Thoracic aorta (tissue), 2 donors: ENCODE measurements around the gene FARS2. TPM values are rescaled to one million over a fixed set of nuclear protein-coding genes. Genes with fewer than 3 reads are reported as not detected.

Source experiments
- ATAC-seq: fragments of 150-250 bp; one replicate; pipeline ENCODE4 v1.8.0; 2017; ENCODE audit warnings: low read depth; ENCODE audit not compliant: insufficient number of reproducible peaks, low FRiP score
- DNase-seq: peaks from one replicate; pipeline ENCODE4 v3.0.0-alpha.2; 2020; ENCODE audit warnings: low spot score
- H3K27ac ChIP-seq, 2 donors: fragments of 200-600 bp; sonication (generic); 1 replicate in 1 of 2; 2 replicates in 1 of 2; pipeline ENCODE4 v1.5.1; 2016; ENCODE audit warnings: mild to moderate bottlenecking in 2 of 2, moderate library complexity in 2 of 2
- H3K27me3 ChIP-seq: fragments of 200-600 bp; sonication (generic); replicated peaks from 2 replicates; pipeline ENCODE4 v1.6.0; 2016; ENCODE audit warnings: mild to moderate bottlenecking; ENCODE audit not compliant: insufficient read depth
- H3K36me3 ChIP-seq: fragments of 200-600 bp; sonication (generic); one replicate; pipeline ENCODE4 v1.5.1; 2016
- H3K4me1 ChIP-seq, 2 donors: fragments of 200-600 bp; sonication (generic); 1 replicate in 1 of 2; 2 replicates in 1 of 2; pipeline versions ENCODE4 v1.5.1 to v1.6.0; 2016; ENCODE audit warnings: low read depth in 2 of 2, mild to moderate bottlenecking in 1 of 2; ENCODE audit not compliant: control insufficient read depth in 1 of 2
- H3K4me3 ChIP-seq: fragments of 200-600 bp; sonication (generic); 2 replicates; pipeline ENCODE4 v1.5.1; 2016; ENCODE audit warnings: mild to moderate bottlenecking
- H3K9me3 ChIP-seq: fragments of 200-600 bp; sonication (generic); 2 replicates; pipeline ENCODE4 v1.5.1; 2016
- CTCF ChIP-seq: fragments of 200-600 bp; sonication (generic); IDR thresholded peaks from one replicate; pipeline ENCODE4 v1.5.1; 2019; ENCODE audit warnings: antibody characterized with exemption
- total RNA-seq, 2 donors: library from RNA; depleted of rRNA; stranded (reverse); fragments of >200 nt; gene quantifications; one replicate each; pipeline versions ENCODE4 v1.1.0 to v1.2.3, GENCODE V29; 2016

The FARS2 gene
- total RNA-seq, 2 donors from 2014 or later = 10.4 to 11.6 TPM

- no peak for TF ChIP-seq CTCF
- ATAC-seq = no peak
- DNase-seq = no peak
Observed at GRCh38 chr6:5287966-5288297, 26.6 kb downstream of the FARS2 start.

GRCh38 chr6:5290097-5290496 lies 28.8 kb downstream of the FARS2 start:
- H3K27ac ChIP-seq = no peak overlapping the region
- DNase-seq = no peak
- H3K4me1 ChIP-seq = no peaks in the 10 kb centered on the region
- no peak for TF ChIP-seq CTCF
- H3K4me3 ChIP-seq = no peak overlapping the region
- H3K36me3 ChIP-seq = no peaks in the 10 kb centered on the region
- no peak for ATAC-seq
- no peaks in the 10 kb centered on the region for H3K27me3 ChIP-seq
- H3K9me3 ChIP-seq = no peaks in the 10 kb centered on the region

More at GRCh38 chr6:5287966-5288297, 26.6 kb downstream of the FARS2 start:
- H3K27me3 ChIP-seq = no peaks in the 10 kb centered on the region
- no peaks in the 10 kb centered on the region for H3K36me3 ChIP-seq
- H3K4me1 ChIP-seq = no peaks in the 10 kb centered on the region
- H3K27ac ChIP-seq = no peak overlapping the region
- H3K9me3 ChIP-seq = no peaks in the 10 kb centered on the region
- H3K4me3 ChIP-seq = no peak overlapping the region

- Histone ChIP-seq H3K36me3 (no peaks in the 10 kb centered on the region), H3K4me1 (no peaks in the 10 kb centered on the region), H3K4me3 (no peak overlapping the region), H3K27me3 (no peaks in the 10 kb centered on the region), H3K27ac (no peak overlapping the region), H3K9me3 (no peaks in the 10 kb centered on the region)
- TF ChIP-seq CTCF = no peak
- DNase-seq (no peak), ATAC-seq (no peak)
Observed at GRCh38 chr6:5290500-5290899, 29.2 kb downstream of the FARS2 start.

GRCh38 chr6:5292154-5292553 lies 30.8 kb downstream of the FARS2 start:
- Histone ChIP-seq H3K4me3 (no peak overlapping the region), H3K27me3 (no peaks in the 10 kb centered on the region), H3K9me3 (no peaks in the 10 kb centered on the region), H3K27ac (no peak overlapping the region), H3K4me1 (no peaks in the 10 kb centered on the region), H3K36me3 (no peaks in the 10 kb centered on the region)
- no peak for ATAC-seq
- DNase-seq = no peak
- no peak for TF ChIP-seq CTCF

GRCh38 chr6:5293692-5294091 lies 32.4 kb downstream of the FARS2 start:
- no peaks in the 10 kb centered on the region for H3K27me3 ChIP-seq
- no peaks in the 10 kb centered on the region for H3K36me3 ChIP-seq
- no peaks in the 10 kb centered on the region for H3K9me3 ChIP-seq
- no peak for TF ChIP-seq CTCF
- H3K4me3 ChIP-seq = no peak overlapping the region
- ATAC-seq (no peak), DNase-seq (no peak)
- no peaks in the 10 kb centered on the region for H3K4me1 ChIP-seq
- H3K27ac ChIP-seq = no peak overlapping the region
